HUES6 (cell line): ENCODE measurements around the gene MEGF9.

Experiments
- H3K27ac ChIP-seq: 2 replicates; pipeline ENCODE4 v1.7.0; 2013; ENCODE audit warnings: low read depth, mild to moderate bottlenecking, low read length, inconsistent platforms
- H3K27me3 ChIP-seq: 2 replicates; pipeline ENCODE4 v1.6.1; 2013; ENCODE audit warnings: low read length; ENCODE audit not compliant: control insufficient read depth, insufficient read depth
- H3K36me3 ChIP-seq: 2 replicates; pipeline ENCODE4 v1.6.1; 2013; ENCODE audit warnings: low read length; ENCODE audit not compliant: control insufficient read depth, insufficient read depth
- H3K4me1 ChIP-seq: 2 replicates; pipeline ENCODE4 v1.6.1; 2013; ENCODE audit warnings: low read length; ENCODE audit not compliant: control insufficient read depth, insufficient read depth
- H3K4me3 ChIP-seq: 2 replicates; pipeline ENCODE4 v1.5.1; 2013; ENCODE audit warnings: low read depth, low read length
- H3K9ac ChIP-seq: one replicate; pipeline ENCODE4 v1.6.1; 2013; ENCODE audit warnings: mild to moderate bottlenecking, low read length
- H3K9me3 ChIP-seq: 2 replicates; pipeline ENCODE4 v1.6.1; 2013; ENCODE audit warnings: low read depth, low read length; ENCODE audit not compliant: control insufficient read depth, insufficient read depth

The MEGF9 gene

GRCh38 chr9:120593955-120594277 is 120.4 kb downstream of the MEGF9 start:
- Histone ChIP-seq H3K36me3 (no peaks in the 10 kb centered on the region), H3K27me3 (no peaks in the 10 kb centered on the region), H3K27ac (no peak overlapping the region), H3K9me3 (no peaks in the 10 kb centered on the region), H3K9ac (no peak overlapping the region), H3K4me1 (no peaks in the 10 kb centered on the region), H3K4me3 (no peak overlapping the region)

DNA sequence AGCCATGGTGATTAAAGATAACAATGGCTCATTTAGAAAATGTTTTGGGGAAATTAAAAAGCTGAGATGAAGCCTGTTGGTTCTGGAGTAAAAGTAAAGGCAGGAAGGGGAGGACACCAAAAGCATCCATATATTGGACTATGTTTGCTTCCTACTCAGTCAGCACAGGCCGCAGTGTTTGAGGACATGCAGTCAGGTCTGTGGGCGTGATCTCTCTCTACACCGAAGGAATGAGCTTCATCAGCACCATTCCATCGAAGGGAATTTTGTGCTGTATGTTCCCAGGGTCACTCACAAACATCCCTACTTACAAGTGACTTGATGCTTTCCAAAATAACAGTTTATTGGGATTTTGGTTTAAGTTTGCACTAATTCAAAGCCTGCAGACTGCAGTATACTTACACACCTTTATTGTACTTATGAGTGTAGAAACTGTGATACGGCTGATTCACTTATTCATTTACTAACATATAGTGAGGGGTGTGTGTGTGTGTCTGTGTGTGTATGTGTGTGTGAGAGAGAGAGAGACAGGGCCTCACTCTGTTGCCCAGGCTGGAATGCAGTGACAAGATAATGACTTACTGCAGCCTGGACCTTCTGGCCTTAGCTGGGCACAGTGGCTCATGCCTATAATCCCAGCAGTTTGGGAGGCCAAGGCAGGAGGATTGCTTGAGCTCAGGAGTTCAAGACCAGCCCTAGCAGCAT is 120.9 kb downstream of the MEGF9 start:
- Histone ChIP-seq H3K9ac (no peak overlapping the region), H3K36me3 (no peaks in the 10 kb centered on the region), H3K4me1 (no peaks in the 10 kb centered on the region), H3K27ac (no peak overlapping the region), H3K27me3 (no peaks in the 10 kb centered on the region), H3K9me3 (no peaks in the 10 kb centered on the region), H3K4me3 (no peak overlapping the region)

DNA sequence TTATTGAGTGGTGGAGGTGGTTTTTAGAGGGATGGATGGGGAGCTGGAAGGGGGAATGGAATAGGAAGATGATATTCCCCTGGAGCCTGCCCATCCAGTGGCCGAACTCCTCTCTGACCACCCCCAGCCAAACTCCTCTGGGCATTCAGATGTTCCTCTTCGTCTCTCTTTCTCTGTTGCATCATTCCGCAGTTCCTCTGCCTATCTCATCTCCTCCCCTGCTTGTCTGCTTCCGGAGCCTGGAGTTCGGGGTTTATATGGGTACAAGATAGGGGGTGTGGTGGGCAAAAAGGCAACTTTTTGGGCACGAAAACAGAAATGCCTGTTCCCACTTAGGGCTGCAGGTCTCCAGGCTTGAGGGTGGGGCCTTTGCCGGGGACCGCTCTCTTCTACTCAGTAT is 122.1 kb downstream of the MEGF9 start:
- Histone ChIP-seq H3K4me3 (no peak overlapping the region), H3K4me1 (no peaks in the 10 kb centered on the region), H3K27me3 (no peaks in the 10 kb centered on the region), H3K9me3 (no peaks in the 10 kb centered on the region), H3K9ac (no peak overlapping the region), H3K27ac (no peak overlapping the region), H3K36me3 (no peaks in the 10 kb centered on the region)

GRCh38 chr9:120587328-120587727 is 126.9 kb downstream of the MEGF9 start:
- no peaks in the 10 kb centered on the region for H3K9me3 ChIP-seq
- H3K36me3 ChIP-seq = no peaks in the 10 kb centered on the region
- no peak overlapping the region for H3K9ac ChIP-seq
- no peaks in the 10 kb centered on the region for H3K4me1 ChIP-seq
- no peaks in the 10 kb centered on the region for H3K27me3 ChIP-seq
- no peak overlapping the region for H3K27ac ChIP-seq
- no peak overlapping the region for H3K4me3 ChIP-seq

DNA sequence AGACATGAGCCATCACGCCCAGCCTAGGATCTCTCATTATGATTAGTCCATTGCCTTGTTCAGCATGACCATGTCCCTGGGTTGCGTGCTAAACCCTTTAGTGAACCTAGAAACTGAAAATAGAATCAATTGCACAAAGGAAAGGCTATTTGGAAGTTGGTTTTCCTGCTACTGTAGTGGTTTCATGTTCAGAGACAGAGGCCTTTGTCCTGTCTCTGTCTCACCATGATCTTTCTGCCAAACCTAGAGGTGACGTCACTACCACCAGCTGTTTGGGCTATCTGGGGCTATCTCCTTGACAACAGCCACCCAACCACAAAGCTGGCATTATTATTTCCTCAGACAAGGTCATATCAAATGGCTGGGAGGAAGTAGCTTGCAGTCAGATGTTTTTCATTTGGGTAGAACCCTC is 130.3 kb downstream of the MEGF9 start:
- Histone ChIP-seq H3K9me3 (no peaks in the 10 kb centered on the region), H3K27me3 (no peaks in the 10 kb centered on the region), H3K36me3 (no peaks in the 10 kb centered on the region), H3K4me3 (no peak overlapping the region), H3K4me1 (no peaks in the 10 kb centered on the region), H3K9ac (no peak overlapping the region), H3K27ac (no peak overlapping the region)

DNA sequence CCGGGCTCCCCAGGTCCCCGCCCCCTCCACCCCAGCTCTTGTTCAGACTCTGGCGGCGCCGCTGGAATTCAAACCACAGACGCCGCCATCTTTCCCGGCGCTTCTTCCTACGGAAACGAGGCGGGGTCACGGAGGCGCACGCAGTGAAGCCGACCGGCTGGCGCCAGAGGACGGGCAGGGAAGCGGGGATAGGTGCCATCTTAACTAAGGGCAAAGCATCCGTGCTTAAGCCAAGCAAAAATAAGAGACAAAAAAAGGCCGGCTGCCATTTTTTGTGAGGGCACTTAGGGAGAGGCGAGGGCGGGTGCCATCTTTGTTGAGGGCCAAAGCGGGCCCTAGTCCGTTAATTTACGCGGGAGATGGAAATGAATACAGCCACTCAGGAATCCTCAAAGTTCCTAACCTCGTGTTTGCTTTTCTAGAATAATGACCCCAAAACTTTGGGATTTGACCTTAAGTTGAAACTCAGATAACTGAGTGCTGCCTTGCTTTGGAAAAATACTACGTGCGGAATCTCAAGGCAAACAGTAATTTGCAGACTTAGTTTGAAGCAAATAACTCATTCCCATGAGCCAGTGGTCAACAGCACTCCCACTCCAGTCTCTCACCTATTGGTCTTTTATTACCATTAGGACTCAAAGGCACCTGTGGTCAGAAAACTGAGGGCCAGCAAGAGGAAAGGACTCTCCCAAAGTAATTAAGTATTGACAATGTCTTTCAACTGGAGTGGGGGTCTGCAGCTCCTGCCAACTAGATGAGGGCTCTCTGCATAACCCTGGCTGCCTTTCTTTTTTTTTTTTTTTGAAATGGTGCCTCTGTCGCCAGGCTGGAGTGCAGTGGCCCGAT is 134.0 kb downstream of the MEGF9 start, which contains the start of gene CDK5RAP2:
Gene CDK5RAP2 (minus strand): TSS at position 117 of the 846 bp plus-strand sequence. CDS start 189 bp downstream, outside the sequence.
- peak within 1 kb of the TSS; percentile 41 for H3K27ac ChIP-seq
- 0 out of 2 replicates have a peak, but pooled peaks cover 2% of the 10 kb centered on the region for H3K36me3 ChIP-seq
- H3K4me3 ChIP-seq = peak within 1 kb of the TSS; percentile 92
- no peaks in the 10 kb centered on the region for H3K4me1 ChIP-seq
- H3K27me3 ChIP-seq = no peaks in the 10 kb centered on the region
- H3K9ac ChIP-seq = peak within 1 kb of the TSS; percentile 80
- H3K9me3 ChIP-seq = no peaks in the 10 kb centered on the region

GRCh38 chr9:120579139-120580050 is 134.9 kb downstream of the MEGF9 start:
- no peaks in the 10 kb centered on the region for H3K9me3 ChIP-seq
- peak overlapping the region; percentile 80 for H3K9ac ChIP-seq
- H3K4me3 ChIP-seq = peak overlapping the region; percentile 92
- H3K4me1 ChIP-seq = no peaks in the 10 kb centered on the region
- 0 out of 2 replicates have a peak, but pooled peaks cover 2% of the 10 kb centered on the region for H3K36me3 ChIP-seq
- no peaks in the 10 kb centered on the region for H3K27me3 ChIP-seq
- H3K27ac ChIP-seq = peak overlapping the region; percentile 41

DNA sequence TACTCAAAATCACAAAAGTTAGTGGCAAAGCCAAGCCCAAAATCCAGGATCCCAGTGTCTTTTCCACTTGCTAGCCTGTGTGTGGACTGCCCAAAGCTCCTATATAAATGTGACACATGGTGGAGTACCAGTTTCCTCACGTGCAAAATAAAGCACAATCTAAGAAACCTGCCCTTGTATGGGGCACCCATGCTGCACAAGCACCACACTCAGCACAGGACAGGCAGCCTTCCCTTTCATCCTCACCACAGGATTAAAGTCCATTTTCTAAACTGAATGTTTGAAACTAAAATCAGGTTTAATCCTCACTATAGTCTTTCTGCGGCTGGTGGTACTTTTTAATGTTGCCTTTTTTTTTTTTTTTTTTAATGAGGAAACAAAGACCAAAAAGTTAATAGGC is 139.8 kb downstream of the MEGF9 start:
- Histone ChIP-seq H3K36me3 (peaks cover 31% of the 10 kb centered on the region), H3K9ac (no peak overlapping the region), H3K27me3 (no peaks in the 10 kb centered on the region)

DNA sequence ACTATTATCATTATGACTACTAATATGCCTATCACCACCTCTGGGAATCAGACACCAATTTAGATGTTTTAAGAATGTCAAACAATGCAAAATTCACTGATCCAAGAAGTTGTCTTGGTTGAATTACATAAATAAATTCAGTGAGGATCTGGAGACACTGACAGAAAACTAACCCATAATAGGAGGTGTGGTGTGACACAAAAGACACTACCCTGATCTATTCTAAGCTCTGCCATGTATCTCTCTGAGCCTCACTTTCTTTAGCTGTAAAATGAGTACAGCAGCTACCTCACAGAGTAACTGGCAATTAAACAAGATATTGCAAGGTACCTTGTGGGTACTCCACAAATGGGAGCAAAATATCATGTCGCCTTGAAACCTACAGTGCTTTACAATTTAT is 141.8 kb downstream of the MEGF9 start:
- Histone ChIP-seq H3K27ac (no peak overlapping the region), H3K9ac (no peak overlapping the region), H3K36me3 (peaks cover 51% of the 10 kb centered on the region), H3K4me3 (no peak overlapping the region), H3K4me1 (no peaks in the 10 kb centered on the region), H3K27me3 (no peaks in the 10 kb centered on the region), H3K9me3 (no peaks in the 10 kb centered on the region)

More for the DNA sequence above, 139.8 kb downstream of the MEGF9 start:
- Histone ChIP-seq H3K4me1 (no peaks in the 10 kb centered on the region), H3K9me3 (no peaks in the 10 kb centered on the region), H3K4me3 (no peak overlapping the region), H3K27ac (no peak overlapping the region)

- H3K27me3 ChIP-seq = no peaks in the 10 kb centered on the region
- no peak overlapping the region for H3K4me3 ChIP-seq
- H3K9ac ChIP-seq = no peak overlapping the region
- peaks cover 59% of the 10 kb centered on the region for H3K36me3 ChIP-seq
- no peaks in the 10 kb centered on the region for H3K4me1 ChIP-seq
- H3K27ac ChIP-seq = no peak overlapping the region
- H3K9me3 ChIP-seq = no peaks in the 10 kb centered on the region
Observed at GRCh38 chr9:120571443-120572257, 142.6 kb downstream of the MEGF9 start.
